Measurements from ENCODE around the gene HBA2.
"Not testable (repeated sequence)": the region's sequence is repeated elsewhere in the genome, so short reads cannot be mapped to it uniquely, and the experiment has no call there.

DNA sequence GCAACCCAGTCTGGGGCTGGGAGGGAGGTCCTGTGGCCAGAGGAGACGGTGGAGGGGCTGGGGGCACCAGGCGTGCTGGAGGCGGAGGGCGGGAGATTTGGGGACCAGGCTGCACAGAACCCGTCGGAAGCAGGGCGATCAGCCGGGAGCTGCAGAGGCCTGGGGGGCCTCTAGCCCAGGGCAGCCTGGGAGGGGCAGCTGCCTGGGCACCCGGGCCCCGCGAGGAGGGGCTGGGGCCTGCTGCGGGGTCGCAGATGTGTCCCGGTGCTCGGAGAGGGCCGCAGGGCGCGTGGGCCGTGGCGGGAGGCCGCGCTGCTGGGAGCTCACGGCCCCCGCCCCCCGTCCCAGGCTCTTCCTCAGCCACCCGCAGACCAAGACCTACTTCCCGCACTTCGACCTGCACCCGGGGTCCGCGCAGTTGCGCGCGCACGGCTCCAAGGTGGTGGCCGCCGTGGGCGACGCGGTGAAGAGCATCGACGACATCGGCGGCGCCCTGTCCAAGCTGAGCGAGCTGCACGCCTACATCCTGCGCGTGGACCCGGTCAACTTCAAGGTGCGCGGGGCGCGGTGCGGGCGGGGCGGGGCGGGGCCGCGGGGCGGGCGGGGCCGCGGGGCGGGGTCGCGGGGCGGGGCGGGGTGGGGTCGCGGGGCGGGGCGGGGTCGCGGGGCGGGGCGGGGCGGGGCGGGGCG, 8.4 kb upstream of the HBA2 start:
- TF ChIP-seq CTCF (IDR thresholded peaks at IDR 0.05); POLR2A (IDR thresholded peaks at IDR 0.05); POLR2AphosphoS5 (IDR thresholded peaks at IDR 0.05; ENCODE audit: insufficient read depth in 1 of 2, low read depth in 1 of 2): not testable (repeated sequence)

All from vagina (tissue), 2 donors.